Gastroesophageal sphincter (tissue), 3 donors: Measurements from ENCODE around the gene MEGF11.

Experiments used
- CTCF ChIP-seq, 4 experiments: fragments of 200-600 bp in 2 of 4; fragments of 450-650 bp in 2 of 4; sonication (generic) in 1 of 4; IDR thresholded peaks; one replicate each; pipeline ENCODE4 v1.5.1; 2017 to 2019; ENCODE audit warnings: antibody characterized with exemption in 4 of 4, mild to moderate bottlenecking in 2 of 4, moderate library complexity in 2 of 4
- POLR2AphosphoS5 ChIP-seq: sonication (generic); formaldehyde crosslinking; IDR thresholded peaks from one replicate; pipeline ENCODE4 v1.6.1; 2017; ENCODE audit warnings: antibody characterized with exemption

GRCh38 chr15:66165856-66166255 lies 87.7 kb downstream of the MEGF11 start:
- TF ChIP-seq CTCF (IDR thresholded peaks at IDR 0.05), result no peak
- TF ChIP-seq POLR2AphosphoS5, result no peak
